ENCODE results near the gene DLG1. TPM values are rescaled to one million over a fixed set of nuclear protein-coding genes. Genes with fewer than 3 reads are reported as not detected.

The DLG1 gene
- total RNA-seq, 1 experiment from 2014 or later: 89.8 TPM

- no peaks in the 10 kb centered on the region for H3K9me3 ChIP-seq (ENCODE audit: control insufficient read depth in 1 of 2, insufficient read depth in 1 of 2, low read depth in 1 of 2, low read length in 2 of 2)
- no peaks in the 10 kb centered on the region for H3K36me3 ChIP-seq (ENCODE audit: control insufficient read depth in 1 of 2, insufficient read depth in 2 of 2, low read length in 2 of 2)
- ChIA-PET RAD21 (ENCODE audit: low non-redundant PET in 1 of 2, low total read pairs in 2 of 2, uncharacterized antibody in 2 of 2, unreplicated experiment in 2 of 2) (no interaction called here), CTCF (interaction anchor here (0.6 to 3.0 kb wide), 6 partner anchors 11 to 286 kb away, joined by 3 to 12 read pairs (median 4); no protein-coding TSS in a partner anchor), POLR2A (no interaction called here)
- H2AFZ ChIP-seq (ENCODE audit: low read depth, low read length, poor library complexity, severe bottlenecking): no peak overlapping the region
- H3K4me3 ChIP-seq (replicated peaks in 1 of 2; ENCODE audit: low read depth in 1 of 2, low read length in 2 of 2): no peak overlapping the region
- DNase-seq (ENCODE audit: low read depth, low spot score) (peak; percentile 32), ATAC-seq (peak; percentile 83)
- no peak overlapping the region for H3K27ac ChIP-seq (ENCODE audit: low read depth, low read length)
- intact Hi-C loops (cut with micrococcal nuclease): loop anchor here (1.0 kb wide), 3 partner anchors 230 to 286 kb away; no protein-coding TSS in a partner anchor
- no peaks in the 10 kb centered on the region for H3K27me3 ChIP-seq (ENCODE audit: insufficient read depth, low read length)
- H3K4me1 ChIP-seq (ENCODE audit: control insufficient read depth in 1 of 2, insufficient read depth in 2 of 2, low read length in 2 of 2): peaks cover 0 to 9% of the 10 kb centered on the region in 2 experiments; a peak in 1 of 4 replicates
- no peak overlapping the region for H3K9ac ChIP-seq (ENCODE audit: low read length)
- H3K79me2 ChIP-seq (ENCODE audit: insufficient read depth, low read length): peaks cover 99% of the 10 kb centered on the region
- no TSS peak for BruUV-seq (replicated peaks)
- no peak overlapping the region for H3K4me2 ChIP-seq (ENCODE audit: low read length)
- no peaks in the 10 kb centered on the region for H3K9me2 ChIP-seq (ENCODE audit: insufficient read depth)
- H4K20me1 ChIP-seq (ENCODE audit: insufficient read depth): peaks cover 24% of the 10 kb centered on the region; the same call in 1 of the 2 replicates
- TF ChIP-seq ATF3 (IDR thresholded peaks at IDR 0.05) (no peak), CBX3 (IDR thresholded peaks at IDR 0.05; ENCODE audit: low read depth) (no peak), FOSL1 (IDR thresholded peaks at IDR 0.05; ENCODE audit: low read depth) (no peak), CEBPB (IDR thresholded peaks at IDR 0.05; ENCODE audit: low read depth) (no peak), EZH2phosphoT487 (IDR thresholded peaks at IDR 0.05; ENCODE audit: borderline replicate concordance) (no peak), POLR2AphosphoS5 (IDR thresholded peaks at IDR 0.05; ENCODE audit: low read depth, low read length) (no peak), SIN3A (IDR thresholded peaks at IDR 0.05; ENCODE audit: low read depth) (no peak), REST (IDR thresholded peaks at IDR 0.05; ENCODE audit: low read depth) (no peak), ZBTB33 (IDR thresholded peaks at IDR 0.05; ENCODE audit: extremely low read depth, insufficient replicate concordance, low read length) (no peak), SRF (IDR thresholded peaks at IDR 0.05; ENCODE audit: low read depth) (no peak), YY1 (IDR thresholded peaks at IDR 0.05; ENCODE audit: extremely low read depth, insufficient replicate concordance, low read depth, low read length) (no peak), EZH2 (IDR thresholded peaks at IDR 0.05) (no peak), ZNF274 (IDR thresholded peaks at IDR 0.05; ENCODE audit: low read depth, low read length) (no peak), ELF1 (IDR thresholded peaks at IDR 0.05; ENCODE audit: borderline replicate concordance, low read depth) (no peak), TCF7L2 (IDR thresholded peaks at IDR 0.05; ENCODE audit: borderline replicate concordance, extremely low read depth, insufficient read depth, insufficient read length) (no peak), JUND (IDR thresholded peaks at IDR 0.05) (no peak), ZFX (IDR thresholded peaks at IDR 0.05) (no peak), RAD21 (IDR thresholded peaks at IDR 0.05; ENCODE audit: low read depth) (peak; percentile 76), EGR1 (IDR thresholded peaks at IDR 0.05; ENCODE audit: low read depth) (no peak)
- TF ChIP-seq, protein P1, sequence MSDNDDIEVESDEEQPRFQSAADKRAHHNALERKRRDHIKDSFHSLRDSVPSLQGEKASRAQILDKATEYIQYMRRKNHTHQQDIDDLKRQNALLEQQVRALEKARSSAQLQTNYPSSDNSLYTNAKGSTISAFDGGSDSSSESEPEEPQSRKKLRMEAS (IDR thresholded peaks at IDR 0.05): 0 out of 2 replicates have a peak, but pooled peaks have one; percentile 17
- TF ChIP-seq, protein P2, sequence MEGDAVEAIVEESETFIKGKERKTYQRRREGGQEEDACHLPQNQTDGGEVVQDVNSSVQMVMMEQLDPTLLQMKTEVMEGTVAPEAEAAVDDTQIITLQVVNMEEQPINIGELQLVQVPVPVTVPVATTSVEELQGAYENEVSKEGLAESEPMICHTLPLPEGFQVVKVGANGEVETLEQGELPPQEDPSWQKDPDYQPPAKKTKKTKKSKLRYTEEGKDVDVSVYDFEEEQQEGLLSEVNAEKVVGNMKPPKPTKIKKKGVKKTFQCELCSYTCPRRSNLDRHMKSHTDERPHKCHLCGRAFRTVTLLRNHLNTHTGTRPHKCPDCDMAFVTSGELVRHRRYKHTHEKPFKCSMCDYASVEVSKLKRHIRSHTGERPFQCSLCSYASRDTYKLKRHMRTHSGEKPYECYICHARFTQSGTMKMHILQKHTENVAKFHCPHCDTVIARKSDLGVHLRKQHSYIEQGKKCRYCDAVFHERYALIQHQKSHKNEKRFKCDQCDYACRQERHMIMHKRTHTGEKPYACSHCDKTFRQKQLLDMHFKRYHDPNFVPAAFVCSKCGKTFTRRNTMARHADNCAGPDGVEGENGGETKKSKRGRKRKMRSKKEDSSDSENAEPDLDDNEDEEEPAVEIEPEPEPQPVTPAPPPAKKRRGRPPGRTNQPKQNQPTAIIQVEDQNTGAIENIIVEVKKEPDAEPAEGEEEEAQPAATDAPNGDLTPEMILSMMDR (IDR thresholded peaks at IDR 0.05 in 2 of 3, conservative IDR thresholded peaks at IDR 0.05 in 1 of 3; ENCODE audit: borderline replicate concordance in 1 of 3, insufficient read depth in 1 of 3, low read depth in 2 of 3, low read length in 2 of 3): peak; percentile 39 to 68 (median 59)
Measured at GRCh38 chr3:197224034-197224444, 74.4 kb downstream of the DLG1 start.

Data from HCT116 (cell line).